Measurements from ENCODE around the gene OCIAD2.

GRCh38 chr4:48945981-48946380, 39.4 kb upstream of the OCIAD2 start:
- TF ChIP-seq, protein P1, sequence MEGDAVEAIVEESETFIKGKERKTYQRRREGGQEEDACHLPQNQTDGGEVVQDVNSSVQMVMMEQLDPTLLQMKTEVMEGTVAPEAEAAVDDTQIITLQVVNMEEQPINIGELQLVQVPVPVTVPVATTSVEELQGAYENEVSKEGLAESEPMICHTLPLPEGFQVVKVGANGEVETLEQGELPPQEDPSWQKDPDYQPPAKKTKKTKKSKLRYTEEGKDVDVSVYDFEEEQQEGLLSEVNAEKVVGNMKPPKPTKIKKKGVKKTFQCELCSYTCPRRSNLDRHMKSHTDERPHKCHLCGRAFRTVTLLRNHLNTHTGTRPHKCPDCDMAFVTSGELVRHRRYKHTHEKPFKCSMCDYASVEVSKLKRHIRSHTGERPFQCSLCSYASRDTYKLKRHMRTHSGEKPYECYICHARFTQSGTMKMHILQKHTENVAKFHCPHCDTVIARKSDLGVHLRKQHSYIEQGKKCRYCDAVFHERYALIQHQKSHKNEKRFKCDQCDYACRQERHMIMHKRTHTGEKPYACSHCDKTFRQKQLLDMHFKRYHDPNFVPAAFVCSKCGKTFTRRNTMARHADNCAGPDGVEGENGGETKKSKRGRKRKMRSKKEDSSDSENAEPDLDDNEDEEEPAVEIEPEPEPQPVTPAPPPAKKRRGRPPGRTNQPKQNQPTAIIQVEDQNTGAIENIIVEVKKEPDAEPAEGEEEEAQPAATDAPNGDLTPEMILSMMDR (IDR thresholded peaks at IDR 0.05 in 4 of 5, conservative IDR thresholded peaks at IDR 0.05 in 1 of 5) = no peak
- TF ChIP-seq POLR2A (IDR thresholded peaks at IDR 0.05) = no peak

Measured in gastrocnemius medialis (tissue), 4 donors.